HG02610 (cell line): ENCODE measurements around the gene CACNA1H.

Source experiments
- ATAC-seq: cut with Tn5 transposase; IDR thresholded peaks from one replicate; pipeline ENCODE4 v1.9.1; 2021; ENCODE audit warnings: mild to moderate bottlenecking, moderate library complexity; ENCODE audit not compliant: unreplicated experiment

The CACNA1H gene

DNA sequence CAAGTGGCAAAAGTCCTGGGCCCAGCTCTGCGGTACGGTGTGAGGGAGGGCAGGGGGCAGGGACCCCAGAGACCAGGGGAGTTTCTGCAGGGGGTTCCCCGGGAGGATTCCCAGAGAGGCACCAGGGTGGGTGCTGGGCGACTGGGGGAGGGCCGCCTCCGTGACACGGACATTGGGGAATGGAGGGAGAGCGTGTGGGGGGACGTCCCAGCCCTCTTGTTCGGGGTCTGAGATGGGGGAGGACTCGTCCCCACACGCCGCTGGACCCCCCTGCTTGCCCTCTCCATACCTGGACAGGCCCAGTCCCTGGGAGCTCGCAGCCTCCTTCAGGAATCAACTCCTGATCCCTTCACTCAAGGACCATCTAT, 30.5 kb upstream of the CACNA1H start:
- ATAC-seq = no peak

DNA sequence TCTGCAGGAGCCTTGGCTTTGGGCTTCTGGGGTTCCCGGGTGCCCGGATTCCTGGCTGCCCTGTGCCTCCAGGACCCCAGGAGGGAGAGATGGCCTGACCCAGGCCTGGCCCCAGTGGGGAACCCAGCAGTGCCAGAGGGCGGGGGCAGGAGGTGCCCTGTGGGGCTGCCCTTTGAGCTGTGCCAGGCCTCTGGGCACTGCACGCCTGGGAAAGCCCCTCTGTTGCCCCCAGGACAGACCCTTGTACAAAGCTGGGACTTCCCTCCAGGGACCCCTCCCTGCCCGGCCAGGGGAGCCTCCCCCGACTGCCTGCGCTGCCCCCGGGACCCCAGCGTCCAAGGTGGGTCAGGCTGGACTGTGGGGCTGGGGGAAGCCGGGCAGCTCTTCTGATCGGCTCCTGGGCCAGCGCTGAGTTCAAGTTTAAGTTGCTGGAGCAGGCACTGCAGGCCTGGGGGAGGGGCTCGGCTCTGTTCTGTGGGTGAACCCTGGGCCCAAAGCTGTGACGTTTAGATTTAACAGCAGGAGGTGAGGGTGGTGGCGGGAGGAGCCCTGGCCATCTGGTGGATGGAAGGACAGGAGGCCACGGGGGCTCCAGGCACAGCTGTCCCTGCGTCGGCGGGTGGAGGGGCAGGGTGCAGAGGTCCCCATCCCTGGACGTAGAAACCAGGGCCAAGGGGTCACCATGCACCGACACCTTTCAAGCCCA, 29.2 kb upstream of the CACNA1H start:
- no peak for ATAC-seq

DNA sequence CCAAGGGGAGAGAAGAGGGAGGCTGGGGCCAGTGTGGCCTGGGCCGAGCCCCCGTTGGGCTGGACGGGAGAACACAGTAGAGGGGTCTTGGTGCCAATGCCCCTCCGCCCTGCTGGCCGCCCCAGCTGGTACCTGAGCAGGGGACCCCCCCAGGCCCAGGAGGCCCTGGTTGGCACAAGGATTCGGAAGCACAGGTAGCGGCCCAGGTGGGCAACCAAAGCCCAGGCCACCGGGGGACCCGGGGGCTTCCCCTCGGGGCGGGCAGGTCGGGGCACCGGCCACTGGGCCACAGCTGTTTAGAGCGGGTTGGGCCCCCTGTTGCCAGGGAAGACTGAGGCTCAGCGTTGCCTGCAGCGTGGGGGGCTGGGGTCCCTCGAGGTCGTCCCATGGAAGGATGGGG, 28.6 kb upstream of the CACNA1H start:
- ATAC-seq = no peak

- ATAC-seq = no peak
Measured at GRCh38 chr16:1124795-1125194, 28.1 kb upstream of the CACNA1H start.

DNA sequence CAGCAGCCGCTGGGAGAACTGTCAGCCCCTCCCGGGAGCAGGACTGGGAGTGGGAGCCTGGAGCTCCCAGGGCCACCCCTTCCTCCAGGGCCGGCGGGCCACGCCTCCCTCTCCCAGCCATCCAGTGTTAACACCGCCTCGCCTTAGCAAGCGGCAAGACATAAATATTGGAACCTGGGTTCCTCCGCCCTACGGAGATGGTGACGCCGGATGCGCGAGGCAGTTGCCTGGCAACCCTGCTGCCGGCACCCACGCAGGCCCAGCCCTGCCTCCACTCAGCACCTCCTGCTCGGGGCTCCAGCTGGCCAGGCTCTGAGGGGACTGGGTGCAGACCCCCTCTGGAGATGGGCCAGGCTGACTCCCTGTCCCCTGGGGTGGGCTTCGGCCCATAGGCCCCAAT, 27.4 kb upstream of the CACNA1H start:
- no peak for ATAC-seq

DNA sequence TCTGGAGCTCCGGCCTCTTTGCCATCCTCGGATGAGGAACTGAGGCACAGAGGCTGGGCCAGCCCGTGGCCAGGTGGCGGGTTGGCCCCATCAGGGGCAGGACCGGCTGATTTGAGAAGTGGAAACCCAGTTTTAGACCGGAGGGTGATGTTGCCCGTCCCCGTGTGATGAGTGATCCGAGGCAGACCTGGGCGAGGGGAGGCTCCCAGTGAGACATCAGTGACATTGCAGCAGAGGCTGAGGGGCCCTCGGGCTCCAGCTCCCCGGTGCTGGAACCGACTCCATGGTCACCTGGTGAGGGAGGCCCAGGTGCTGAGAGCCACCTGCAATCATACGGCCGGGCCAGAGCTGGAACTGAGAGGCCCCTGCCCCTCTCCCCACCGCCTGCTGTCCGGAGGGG, 26.9 kb upstream of the CACNA1H start:
- ATAC-seq = no peak

GRCh38 chr16:1126586-1126985, 26.3 kb upstream of the CACNA1H start:
- no peak for ATAC-seq

DNA sequence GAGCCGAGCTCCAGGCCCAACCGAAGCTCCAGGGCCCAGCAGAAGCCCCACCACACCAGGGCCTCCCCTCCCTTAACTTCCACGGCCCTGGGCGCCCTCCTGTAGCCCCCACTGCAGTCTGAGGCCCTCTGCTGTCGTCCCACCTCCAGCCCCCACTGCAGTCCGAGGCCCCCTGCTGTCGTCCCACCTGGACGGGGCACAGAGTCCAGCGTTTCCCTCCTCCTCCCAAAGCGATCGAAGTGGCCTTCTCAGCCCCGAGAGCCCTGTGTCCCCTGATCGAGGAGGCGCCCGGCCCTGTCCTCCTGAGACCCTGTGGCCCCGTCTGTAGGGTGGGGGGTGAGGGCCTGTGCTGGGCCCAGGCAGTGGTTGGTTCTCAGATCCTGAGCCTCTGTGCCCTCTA, 25.8 kb upstream of the CACNA1H start:
- no peak for ATAC-seq

GRCh38 chr16:1127971-1128715, 24.8 kb upstream of the CACNA1H start:
- ATAC-seq = no peak

DNA sequence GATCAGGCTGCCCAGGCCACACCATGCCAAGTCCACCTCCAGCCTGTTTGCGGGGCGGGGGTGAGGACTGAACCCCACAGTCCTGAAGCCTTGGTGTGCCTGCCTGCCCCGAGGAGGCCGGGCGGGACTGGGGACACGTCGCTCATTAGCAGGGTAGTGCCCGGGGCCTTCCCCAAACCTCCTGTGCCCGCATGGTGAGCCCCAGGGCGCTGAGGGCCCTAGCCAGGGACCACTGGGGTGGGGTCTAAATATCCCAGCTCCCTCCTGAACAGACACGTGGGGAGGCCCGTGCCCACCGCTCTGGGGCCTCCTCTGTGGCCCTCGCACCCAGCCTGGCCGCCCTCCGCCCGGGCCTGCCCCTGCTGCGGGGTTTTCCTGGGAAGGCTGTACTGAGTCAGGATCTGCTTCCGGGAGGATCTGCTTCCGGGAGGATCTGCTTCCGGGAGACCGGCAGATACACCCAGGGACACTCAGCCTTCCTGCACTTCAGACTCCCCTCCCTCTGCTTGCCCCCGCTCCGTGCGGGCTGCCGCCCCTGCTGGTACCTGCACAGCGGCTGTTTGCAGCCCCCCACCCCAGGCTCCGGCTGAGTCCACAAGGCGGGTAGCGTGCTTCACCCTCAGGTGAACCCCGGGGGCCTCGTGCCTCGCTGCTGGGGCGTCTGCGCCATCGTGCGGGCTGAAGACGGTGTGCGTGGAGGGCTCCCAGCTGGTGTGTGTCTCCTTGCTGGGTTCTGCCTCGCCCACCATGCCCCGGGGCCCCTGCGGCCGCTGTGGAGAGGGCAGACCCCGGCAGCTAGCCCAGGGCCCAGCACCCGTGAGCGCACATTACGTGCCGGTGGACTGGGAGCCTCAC, 23.6 kb upstream of the CACNA1H start:
- no peak for ATAC-seq

DNA sequence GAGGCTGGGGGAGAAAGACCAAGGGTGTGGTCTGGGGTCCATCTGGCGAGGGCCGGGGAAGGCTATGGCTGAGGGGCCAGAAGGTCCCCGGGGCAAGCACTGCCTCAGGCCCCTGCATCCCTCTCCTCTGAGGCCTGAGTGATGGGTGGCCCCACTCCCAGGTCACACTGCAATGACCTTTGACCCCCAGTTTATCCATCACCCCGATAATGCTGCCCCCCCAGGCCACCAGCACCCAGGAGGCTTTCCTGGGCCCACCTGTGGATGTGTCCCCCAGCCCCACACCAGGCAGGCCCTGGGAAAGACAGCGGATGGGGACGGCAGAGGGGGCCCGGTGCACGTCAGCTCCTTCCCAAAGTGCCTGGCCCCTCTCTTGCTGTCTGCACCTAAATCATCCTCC, 22.5 kb upstream of the CACNA1H start:
- no peak for ATAC-seq

- no peak for ATAC-seq
Measured at GRCh38 chr16:1131378-1131994, 21.4 kb upstream of the CACNA1H start.

DNA sequence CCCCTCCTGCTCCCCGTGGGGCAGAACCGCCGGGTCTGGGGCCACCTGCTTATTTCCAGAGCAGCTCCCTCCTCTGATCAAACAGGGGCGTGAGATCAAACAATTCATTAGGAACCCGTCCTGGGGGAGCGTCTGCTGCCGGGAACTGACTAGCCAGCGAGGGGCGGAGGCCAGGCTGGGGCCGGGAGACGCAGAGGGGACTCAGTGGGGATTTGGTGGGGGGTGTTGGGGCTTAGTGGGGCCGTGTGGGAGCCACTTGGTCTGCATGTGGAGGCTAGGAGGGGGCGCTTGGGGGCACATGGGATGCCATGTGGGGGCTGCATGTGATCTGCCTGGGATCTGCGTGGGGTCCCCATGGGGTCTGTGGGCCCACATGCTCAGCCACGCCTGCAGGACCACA, 20.5 kb upstream of the CACNA1H start:
- no peak for ATAC-seq

DNA sequence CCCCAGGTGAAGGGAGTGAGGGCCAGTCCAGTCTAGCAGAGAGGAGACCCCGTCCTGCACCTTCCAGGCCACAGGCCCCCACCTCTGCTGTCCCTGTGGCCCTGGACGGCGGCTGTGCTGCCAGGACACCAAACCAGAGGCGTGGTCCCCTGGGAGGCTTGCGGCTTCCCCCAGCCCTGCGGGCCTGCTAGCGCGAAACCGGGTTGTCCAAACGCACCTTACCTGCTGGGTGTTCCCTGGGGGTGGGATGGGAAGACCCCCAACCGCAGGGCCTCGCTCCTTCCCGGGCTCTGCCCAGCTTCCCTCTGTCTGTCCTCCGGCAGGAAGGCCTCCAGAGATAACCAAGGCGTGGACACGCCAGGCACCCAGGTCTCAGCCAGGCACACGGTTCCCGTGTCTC, 19.6 kb upstream of the CACNA1H start:
- ATAC-seq = no peak

DNA sequence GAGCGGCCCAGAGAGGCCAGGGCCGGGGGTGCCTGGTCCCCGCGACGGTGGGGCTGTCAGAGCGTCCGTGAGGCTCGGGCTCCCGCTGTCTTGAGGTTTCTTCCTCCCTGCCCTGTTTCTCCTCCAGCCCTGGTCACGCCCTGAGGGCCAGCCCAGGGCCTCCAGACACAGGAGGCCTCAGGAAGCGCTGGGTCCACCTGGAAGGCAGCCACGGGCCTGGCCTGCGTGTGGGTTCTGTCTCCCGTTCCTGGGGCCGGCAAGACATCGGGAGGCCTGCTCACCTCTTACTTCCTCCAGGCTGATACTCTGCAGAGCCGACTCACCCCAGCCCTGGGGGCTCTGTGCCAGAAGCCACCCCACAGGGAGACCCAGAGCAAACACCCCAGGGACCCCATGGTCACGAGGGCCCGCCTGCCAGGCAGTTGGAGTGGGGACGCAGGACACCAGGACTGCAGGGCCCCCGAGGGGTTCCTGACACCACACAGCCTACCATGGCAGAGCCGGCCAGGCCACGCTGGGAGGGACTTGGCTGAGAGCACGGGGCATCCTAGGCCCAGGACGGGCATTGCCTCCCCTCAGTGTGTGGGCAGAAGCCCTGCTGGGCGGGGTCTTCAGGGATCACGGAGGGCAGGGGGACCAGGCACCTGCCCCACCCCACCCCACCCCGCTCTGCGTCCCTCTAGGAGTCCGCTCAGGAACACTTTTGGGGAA, 18.9 kb upstream of the CACNA1H start:
- ATAC-seq = no peak

DNA sequence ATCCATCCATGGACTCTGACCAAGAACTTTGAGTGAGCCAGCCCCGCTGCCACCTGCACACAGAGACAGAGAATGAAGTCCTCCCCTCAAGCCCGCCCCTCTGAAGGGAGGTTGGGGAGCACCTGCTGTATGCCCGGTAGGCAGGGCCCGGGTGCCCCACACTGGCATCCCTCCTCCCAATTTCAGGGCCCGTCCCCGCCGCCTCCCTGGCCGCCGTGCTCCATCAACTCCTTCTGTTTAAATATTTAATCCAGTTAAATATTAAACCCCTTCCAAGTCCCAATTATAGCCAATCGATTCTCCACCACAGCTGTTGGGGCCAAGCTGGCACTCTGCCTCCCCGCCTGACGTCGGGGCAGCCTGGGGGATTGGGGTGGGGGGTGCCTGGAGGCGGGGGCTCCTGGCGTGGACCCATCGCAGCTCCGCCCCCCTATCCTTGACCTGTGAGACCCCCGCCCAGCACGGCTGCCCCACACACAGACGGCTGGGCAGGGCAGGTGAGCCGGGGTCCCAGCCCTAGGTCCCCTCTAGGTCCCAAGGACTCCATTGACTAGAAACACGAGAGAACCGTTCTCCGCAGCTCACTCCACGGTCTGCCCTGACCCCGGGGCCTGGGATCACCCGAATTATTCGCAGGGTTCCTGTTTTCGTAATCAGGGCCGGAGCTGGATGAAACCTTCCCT, 18.0 kb upstream of the CACNA1H start:
- no peak for ATAC-seq

GRCh38 chr16:1135459-1135825, 17.5 kb upstream of the CACNA1H start:
- no peak for ATAC-seq

DNA sequence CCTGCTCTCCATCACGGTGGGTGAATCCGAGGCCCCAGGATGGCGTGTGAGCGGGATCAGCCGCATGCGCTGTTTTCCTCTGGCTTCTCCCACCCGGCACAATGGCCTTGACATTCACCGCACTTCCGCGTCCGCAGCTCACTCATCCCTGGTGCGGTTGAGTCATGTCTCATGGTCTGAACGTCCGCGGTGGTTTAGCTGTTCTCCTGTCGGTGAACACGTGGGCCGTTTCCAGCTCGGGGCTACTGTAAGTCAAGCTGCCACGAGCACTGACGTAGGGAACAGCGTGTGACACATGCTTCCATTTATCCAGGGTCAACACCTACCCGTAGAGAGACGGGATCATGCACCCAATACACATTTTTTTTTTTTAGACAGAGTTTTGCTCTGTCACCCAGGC, 15.3 kb upstream of the CACNA1H start:
- no peak for ATAC-seq

DNA sequence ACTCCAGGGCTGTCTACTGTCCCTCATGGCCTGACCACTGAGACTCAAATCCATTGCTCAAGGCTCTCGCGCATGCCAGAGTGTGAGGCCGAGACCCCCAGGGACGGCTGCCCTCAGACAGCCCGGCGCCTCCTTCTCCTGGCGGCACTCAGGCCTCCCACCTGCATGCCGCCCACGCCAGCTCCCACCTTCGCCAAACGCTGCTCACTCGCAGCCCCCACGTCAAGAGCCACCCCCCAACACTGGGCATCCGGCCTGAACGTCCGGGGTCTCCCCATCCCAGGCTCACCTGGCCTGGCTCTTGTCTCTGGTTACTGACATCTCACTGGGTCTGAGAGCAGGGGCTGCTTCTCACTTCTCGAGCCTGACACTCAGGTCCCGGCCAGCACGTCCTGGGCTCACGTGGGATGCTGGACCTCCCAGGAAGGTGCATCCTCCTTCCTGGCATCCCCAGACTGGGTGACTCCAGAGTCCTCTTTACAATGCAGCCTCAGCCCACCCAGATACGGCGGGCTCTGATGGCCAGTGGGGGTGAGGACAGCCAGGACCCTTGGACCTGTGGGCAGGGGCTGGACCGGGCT, 12.2 kb upstream of the CACNA1H start:
- no peak for ATAC-seq

DNA sequence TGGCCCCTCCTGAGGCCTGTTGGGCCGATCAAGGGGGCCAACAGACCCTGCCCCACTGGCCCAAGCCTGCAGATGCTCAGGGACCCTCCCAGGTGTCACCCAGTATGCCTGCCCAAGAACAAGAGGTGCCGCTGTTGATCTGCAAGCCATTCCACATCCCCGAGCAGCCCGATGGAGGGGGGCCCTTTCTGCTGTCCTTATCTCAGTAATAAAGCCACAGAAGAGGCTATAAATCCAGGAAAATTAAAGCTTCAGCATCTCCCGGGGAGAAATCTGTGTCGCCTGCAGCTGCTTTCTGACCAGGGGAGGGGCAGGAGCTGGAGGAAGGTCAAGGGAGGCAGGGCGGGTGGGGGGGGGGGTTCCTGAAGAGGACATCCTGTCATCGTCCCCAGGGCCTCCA, 11.7 kb upstream of the CACNA1H start:
- ATAC-seq = no peak
